PC-9 (cell line): Measurements from ENCODE around the gene CCDC93.

Experiments
- EZH2 ChIP-seq: fragments of 200-600 bp; sonication (generic); IDR thresholded peaks from 2 replicates; pipeline ENCODE4 v1.8.0; 2017; ENCODE audit warnings: antibody characterized with exemption, low read depth
- TF ChIP-seq, protein P1 (sequence below): fragments of 200-600 bp; sonication (generic); conservative IDR thresholded peaks from 2 replicates; pipeline ENCODE4 v1.6.1; 2017; ENCODE audit warnings: mixed run types, antibody characterized with exemption, mild to moderate bottlenecking, moderate library complexity

- TF ChIP-seq, protein P1, sequence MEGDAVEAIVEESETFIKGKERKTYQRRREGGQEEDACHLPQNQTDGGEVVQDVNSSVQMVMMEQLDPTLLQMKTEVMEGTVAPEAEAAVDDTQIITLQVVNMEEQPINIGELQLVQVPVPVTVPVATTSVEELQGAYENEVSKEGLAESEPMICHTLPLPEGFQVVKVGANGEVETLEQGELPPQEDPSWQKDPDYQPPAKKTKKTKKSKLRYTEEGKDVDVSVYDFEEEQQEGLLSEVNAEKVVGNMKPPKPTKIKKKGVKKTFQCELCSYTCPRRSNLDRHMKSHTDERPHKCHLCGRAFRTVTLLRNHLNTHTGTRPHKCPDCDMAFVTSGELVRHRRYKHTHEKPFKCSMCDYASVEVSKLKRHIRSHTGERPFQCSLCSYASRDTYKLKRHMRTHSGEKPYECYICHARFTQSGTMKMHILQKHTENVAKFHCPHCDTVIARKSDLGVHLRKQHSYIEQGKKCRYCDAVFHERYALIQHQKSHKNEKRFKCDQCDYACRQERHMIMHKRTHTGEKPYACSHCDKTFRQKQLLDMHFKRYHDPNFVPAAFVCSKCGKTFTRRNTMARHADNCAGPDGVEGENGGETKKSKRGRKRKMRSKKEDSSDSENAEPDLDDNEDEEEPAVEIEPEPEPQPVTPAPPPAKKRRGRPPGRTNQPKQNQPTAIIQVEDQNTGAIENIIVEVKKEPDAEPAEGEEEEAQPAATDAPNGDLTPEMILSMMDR, result peak; percentile 98
- no peak for TF ChIP-seq EZH2
These were observed 10.5 kb downstream of the CCDC93 start for GRCh38 chr2:118003396-118003824.
